C4-2B (cell line): ENCODE data around the gene RPS16.

Experiments used
- ZFX ChIP-seq: fragments of 450-650 bp; IDR thresholded peaks from 2 replicates; pipeline ENCODE4 v1.6.1; 2017
- TF ChIP-seq, protein P1 (sequence below): fragments of 450-650 bp; conservative IDR thresholded peaks from 2 replicates; pipeline ENCODE4 v1.5.1; 2017; ENCODE audit warnings: mild to moderate bottlenecking

- TF ChIP-seq, protein P1, sequence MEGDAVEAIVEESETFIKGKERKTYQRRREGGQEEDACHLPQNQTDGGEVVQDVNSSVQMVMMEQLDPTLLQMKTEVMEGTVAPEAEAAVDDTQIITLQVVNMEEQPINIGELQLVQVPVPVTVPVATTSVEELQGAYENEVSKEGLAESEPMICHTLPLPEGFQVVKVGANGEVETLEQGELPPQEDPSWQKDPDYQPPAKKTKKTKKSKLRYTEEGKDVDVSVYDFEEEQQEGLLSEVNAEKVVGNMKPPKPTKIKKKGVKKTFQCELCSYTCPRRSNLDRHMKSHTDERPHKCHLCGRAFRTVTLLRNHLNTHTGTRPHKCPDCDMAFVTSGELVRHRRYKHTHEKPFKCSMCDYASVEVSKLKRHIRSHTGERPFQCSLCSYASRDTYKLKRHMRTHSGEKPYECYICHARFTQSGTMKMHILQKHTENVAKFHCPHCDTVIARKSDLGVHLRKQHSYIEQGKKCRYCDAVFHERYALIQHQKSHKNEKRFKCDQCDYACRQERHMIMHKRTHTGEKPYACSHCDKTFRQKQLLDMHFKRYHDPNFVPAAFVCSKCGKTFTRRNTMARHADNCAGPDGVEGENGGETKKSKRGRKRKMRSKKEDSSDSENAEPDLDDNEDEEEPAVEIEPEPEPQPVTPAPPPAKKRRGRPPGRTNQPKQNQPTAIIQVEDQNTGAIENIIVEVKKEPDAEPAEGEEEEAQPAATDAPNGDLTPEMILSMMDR: no peak
- no peak for TF ChIP-seq ZFX
These were observed 44.8 kb upstream of the RPS16 start, which contains the start of gene TIMM50 for GRCh38 chr19:39480337-39481228.
